Hematopoietic multipotent progenitor cell (in vitro differentiated cells): ENCODE measurements around the gene PRDM12. TPM values are rescaled to one million over a fixed set of nuclear protein-coding genes. Genes with fewer than 3 reads are reported as not detected.
A peak's percentile ranks its signal among the peaks of the same experiment; 100 is the strongest.

Experiments
- DNase-seq, 3 donors: peaks; one replicate each; pipeline ENCODE4 v3.0.0-alpha.2; 2011 to 2015; ENCODE audit warnings: low read depth in 2 of 3, low spot score in 2 of 3
- total RNA-seq: library from RNA; depleted of rRNA; stranded (reverse); fragments of >200 nt; gene quantifications from one replicate; pipeline ENCODE4 v1.2.3, GENCODE V29; 2012

The PRDM12 gene
- total RNA-seq, 1 donor, result not detected

- DNase-seq, result no peak
These were observed 28.4 kb upstream of the PRDM12 start for GRCh38 chr9:130635721-130636647.

- DNase-seq, result no peak
These were observed 27.8 kb upstream of the PRDM12 start for GRCh38 chr9:130636648-130637020.

- no peak for DNase-seq
These were observed 25.9 kb upstream of the PRDM12 start for GRCh38 chr9:130638284-130639123.

- DNase-seq, result no peak
These were observed 25.1 kb upstream of the PRDM12 start for GRCh38 chr9:130639124-130639765.

GRCh38 chr9:130639866-130640555 is 24.4 kb upstream of the PRDM12 start:
- DNase-seq, result no peak

- DNase-seq, result no peak
These were observed 23.7 kb upstream of the PRDM12 start for GRCh38 chr9:130640681-130641080.

- no peak for DNase-seq
These were observed 21.5 kb upstream of the PRDM12 start for GRCh38 chr9:130642926-130643325.

GRCh38 chr9:130651221-130651620 is 13.2 kb upstream of the PRDM12 start:
- DNase-seq, result no peak

- DNase-seq, result no peak
These were observed 12.6 kb upstream of the PRDM12 start for GRCh38 chr9:130651752-130652151.

GRCh38 chr9:130654879-130655278 is 9.5 kb upstream of the PRDM12 start:
- DNase-seq, result no peak

GRCh38 chr9:130658893-130659698 is 5.3 kb upstream of the PRDM12 start:
- no peak for DNase-seq

- no peak for DNase-seq
These were observed 4.6 kb upstream of the PRDM12 start for GRCh38 chr9:130659699-130660248.

GRCh38 chr9:130660326-130660682 is 4.1 kb upstream of the PRDM12 start:
- no peak for DNase-seq

GRCh38 chr9:130660683-130661450 is 3.5 kb upstream of the PRDM12 start:
- peak in 1 of 3 donors; percentile 29 for DNase-seq

GRCh38 chr9:130661451-130662098 is 2.8 kb upstream of the PRDM12 start:
- DNase-seq, result no peak

- DNase-seq, result no peak
These were observed 2.1 kb upstream of the PRDM12 start for GRCh38 chr9:130662099-130662969.

GRCh38 chr9:130662970-130663257 is 1.5 kb upstream of the PRDM12 start:
- DNase-seq, result no peak
